Occipital lobe (tissue), 2 donors: Measurements from ENCODE around the gene LCA5L. TPM values are rescaled to one million over a fixed set of nuclear protein-coding genes. Genes with fewer than 3 reads are reported as not detected.

Source experiments
- DNase-seq: peaks from one replicate; lab custom pipeline; 2025; lab: John Stamatoyannopoulos, UW
- total RNA-seq: library from RNA; depleted of rRNA; stranded (reverse); fragments of >200 nt; gene quantifications from one replicate; pipeline ENCODE4 v1.2.3, GENCODE V29; 2014

LCA5L gene
- not detected for total RNA-seq

- peak; percentile 83 for DNase-seq
Observed at GRCh38 chr21:39445321-39446269, at the start of gene LCA5L. Gene LCA5L (minus strand): TSS chr21:39445778. CDS start chr21:39428493, 17,285 bp downstream.

GRCh38 chr21:39489380-39489924 lies 43.9 kb upstream of the LCA5L start:
- DNase-seq = no peak

- no peak for DNase-seq
Observed at GRCh38 chr21:39484711-39485276, 39.2 kb upstream of the LCA5L start.

- no peak for DNase-seq
Observed at GRCh38 chr21:39483917-39484316, 38.3 kb upstream of the LCA5L start.

- DNase-seq = no peak
Observed at GRCh38 chr21:39481886-39482285, 36.3 kb upstream of the LCA5L start.

- DNase-seq = no peak
Observed at GRCh38 chr21:39480271-39480670, 34.7 kb upstream of the LCA5L start.

- DNase-seq = no peak
Observed at GRCh38 chr21:39479814-39480182, 34.2 kb upstream of the LCA5L start.

GRCh38 chr21:39479164-39479813 lies 33.7 kb upstream of the LCA5L start:
- no peak for DNase-seq

- no peak for DNase-seq
Observed at GRCh38 chr21:39474611-39475010, 29.0 kb upstream of the LCA5L start.

- no peak for DNase-seq
Observed at GRCh38 chr21:39472786-39473185, 27.2 kb upstream of the LCA5L start.

GRCh38 chr21:39471598-39471997 lies 26.0 kb upstream of the LCA5L start:
- DNase-seq = no peak

- no peak for DNase-seq
Observed at GRCh38 chr21:39468559-39468958, 23.0 kb upstream of the LCA5L start.

GRCh38 chr21:39467746-39468145 lies 22.2 kb upstream of the LCA5L start:
- no peak for DNase-seq

GRCh38 chr21:39466584-39466983 lies 21.0 kb upstream of the LCA5L start:
- DNase-seq = no peak

- no peak for DNase-seq
Observed at GRCh38 chr21:39463308-39463707, 17.7 kb upstream of the LCA5L start.

GRCh38 chr21:39461419-39461818 lies 15.8 kb upstream of the LCA5L start:
- DNase-seq = no peak

- no peak for DNase-seq
Observed at GRCh38 chr21:39456665-39457064, 11.1 kb upstream of the LCA5L start.

- no peak for DNase-seq
Observed at GRCh38 chr21:39454949-39455668, 9.5 kb upstream of the LCA5L start.

- no peak for DNase-seq
Observed at GRCh38 chr21:39453571-39454179, 8.1 kb upstream of the LCA5L start.

GRCh38 chr21:39452970-39453342 lies 7.4 kb upstream of the LCA5L start:
- DNase-seq = no peak
